Measurements from ENCODE around the gene BLID.

Gene BLID

GRCh38 chr11:122123263-122123929 is 7.4 kb upstream of the BLID start:
- no peak for DNase-seq (ENCODE audit: low spot score)
- Histone ChIP-seq H3K18ac (ENCODE audit: low read length) (no peak overlapping the region), H4K8ac (ENCODE audit: low read depth, low read length) (no peak overlapping the region), H3K27ac (replicated peaks; ENCODE audit: low read length) (no peak overlapping the region), H3K4me1 (ENCODE audit: control insufficient read depth in 2 of 2, insufficient read depth in 1 of 2, low read depth in 1 of 2, low read length in 2 of 2) (peaks cover 0 to 8% of the 10 kb centered on the region in 2 donors), H3K27me3 (ENCODE audit: control insufficient read depth in 3 of 3, insufficient read depth in 3 of 3, low read depth in 1 of 3, low read length in 3 of 3) (no peaks in the 10 kb centered on the region), H3K79me1 (ENCODE audit: low read depth, low read length) (no peaks in the 10 kb centered on the region), H2AFZ (ENCODE audit: low read length) (no peak overlapping the region), H3K9me3 (replicated peaks in 1 of 2; ENCODE audit: control insufficient read depth in 2 of 2, insufficient read depth in 1 of 2, low read depth in 1 of 2, low read length in 2 of 2) (no peaks in the 10 kb centered on the region), H3K9ac (ENCODE audit: low read depth, low read length, poor library complexity) (no peak overlapping the region), H2BK5ac (ENCODE audit: low read length) (no peak overlapping the region), H2BK12ac (ENCODE audit: low read length) (no peak overlapping the region), H2AK5ac (ENCODE audit: low read depth, low read length) (no peak overlapping the region), H3K23ac (ENCODE audit: low read depth, low read length, poor library complexity) (no peak overlapping the region), H3K36me3 (replicated peaks in 1 of 2; ENCODE audit: control insufficient read depth in 2 of 2, insufficient read depth in 2 of 2, low read length in 2 of 2) (no peaks in the 10 kb centered on the region), H2BK15ac (ENCODE audit: low read length) (no peak overlapping the region), H3K4me2 (ENCODE audit: insufficient read depth, low read length, poor library complexity, severe bottlenecking) (no peak overlapping the region), H3K4ac (ENCODE audit: low read length) (no peak overlapping the region), H4K91ac (ENCODE audit: low read depth, low read length, poor library complexity) (no peak overlapping the region), H2BK120ac (ENCODE audit: low read depth, low read length) (no peak overlapping the region), H3K4me3 (ENCODE audit: low read length in 2 of 2) (no peak overlapping the region), H3K14ac (ENCODE audit: low read length) (no peak overlapping the region)
- WGBS, 2 donors (ENCODE audit: extremely low coverage in 2 of 2, insufficient read length in 2 of 2, insufficient replicate concordance in 1 of 2), result no CpG with 5 or more reads among the region's 3 CpGs

GRCh38 chr11:122122179-122122578 is 6.2 kb upstream of the BLID start:
- no peak for DNase-seq (ENCODE audit: low spot score)
- H3K36me3 ChIP-seq (replicated peaks in 1 of 2; ENCODE audit: control insufficient read depth in 2 of 2, insufficient read depth in 2 of 2, low read length in 2 of 2), result no peaks in the 10 kb centered on the region
- no peak overlapping the region for H3K4me2 ChIP-seq (ENCODE audit: insufficient read depth, low read length, poor library complexity, severe bottlenecking)
- H4K91ac ChIP-seq (ENCODE audit: low read depth, low read length, poor library complexity), result no peak overlapping the region
- no peak overlapping the region for H3K4me3 ChIP-seq (ENCODE audit: low read length in 2 of 2)
- H2BK15ac ChIP-seq (ENCODE audit: low read length), result no peak overlapping the region
- H2BK12ac ChIP-seq (ENCODE audit: low read length), result no peak overlapping the region
- H3K4ac ChIP-seq (ENCODE audit: low read length), result no peak overlapping the region
- WGBS, 2 donors (ENCODE audit: extremely low coverage in 2 of 2, insufficient read length in 2 of 2, insufficient replicate concordance in 1 of 2), result no CpG with 5 or more reads among the region's 2 CpGs
- H3K18ac ChIP-seq (ENCODE audit: low read length), result no peak overlapping the region
- H3K23ac ChIP-seq (ENCODE audit: low read depth, low read length, poor library complexity), result no peak overlapping the region
- H3K79me1 ChIP-seq (ENCODE audit: low read depth, low read length), result no peaks in the 10 kb centered on the region
- H2AK5ac ChIP-seq (ENCODE audit: low read depth, low read length), result no peak overlapping the region
- H3K9ac ChIP-seq (ENCODE audit: low read depth, low read length, poor library complexity), result no peak overlapping the region
- peaks cover 0 to 8% of the 10 kb centered on the region in 2 donors for H3K4me1 ChIP-seq (ENCODE audit: control insufficient read depth in 2 of 2, insufficient read depth in 1 of 2, low read depth in 1 of 2, low read length in 2 of 2)
- H2BK5ac ChIP-seq (ENCODE audit: low read length), result no peak overlapping the region
- H3K9me3 ChIP-seq (replicated peaks in 1 of 2; ENCODE audit: control insufficient read depth in 2 of 2, insufficient read depth in 1 of 2, low read depth in 1 of 2, low read length in 2 of 2), result no peaks in the 10 kb centered on the region
- H4K8ac ChIP-seq (ENCODE audit: low read depth, low read length), result no peak overlapping the region
- H2AFZ ChIP-seq (ENCODE audit: low read length), result no peak overlapping the region
- H3K27me3 ChIP-seq (ENCODE audit: control insufficient read depth in 3 of 3, insufficient read depth in 3 of 3, low read depth in 1 of 3, low read length in 3 of 3), result no peaks in the 10 kb centered on the region
- no peak overlapping the region for H3K14ac ChIP-seq (ENCODE audit: low read length)
- no peak overlapping the region for H2BK120ac ChIP-seq (ENCODE audit: low read depth, low read length)
- H3K27ac ChIP-seq (replicated peaks; ENCODE audit: low read length), result no peak overlapping the region

- H3K9ac ChIP-seq (ENCODE audit: low read depth, low read length, poor library complexity), result no peak overlapping the region
- no peak overlapping the region for H2BK5ac ChIP-seq (ENCODE audit: low read length)
- no peak overlapping the region for H2BK15ac ChIP-seq (ENCODE audit: low read length)
- H3K27ac ChIP-seq (replicated peaks; ENCODE audit: low read length), result no peak overlapping the region
- no CpG with 5 or more reads among the region's 6 CpGs for WGBS, 2 donors (ENCODE audit: extremely low coverage in 2 of 2, insufficient read length in 2 of 2, insufficient replicate concordance in 1 of 2)
- H2BK120ac ChIP-seq (ENCODE audit: low read depth, low read length), result no peak overlapping the region
- no peaks in the 10 kb centered on the region for H3K9me3 ChIP-seq (replicated peaks in 1 of 2; ENCODE audit: control insufficient read depth in 2 of 2, insufficient read depth in 1 of 2, low read depth in 1 of 2, low read length in 2 of 2)
- H4K91ac ChIP-seq (ENCODE audit: low read depth, low read length, poor library complexity), result no peak overlapping the region
- H3K27me3 ChIP-seq (ENCODE audit: control insufficient read depth in 3 of 3, insufficient read depth in 3 of 3, low read depth in 1 of 3, low read length in 3 of 3), result no peaks in the 10 kb centered on the region
- H3K4me2 ChIP-seq (ENCODE audit: insufficient read depth, low read length, poor library complexity, severe bottlenecking), result no peak overlapping the region
- H3K23ac ChIP-seq (ENCODE audit: low read depth, low read length, poor library complexity), result no peak overlapping the region
- H3K4me1 ChIP-seq (ENCODE audit: control insufficient read depth in 2 of 2, insufficient read depth in 1 of 2, low read depth in 1 of 2, low read length in 2 of 2), result no peaks in the 10 kb centered on the region
- H3K18ac ChIP-seq (ENCODE audit: low read length), result no peak overlapping the region
- no peaks in the 10 kb centered on the region for H3K79me1 ChIP-seq (ENCODE audit: low read depth, low read length)
- no peak overlapping the region for H2AFZ ChIP-seq (ENCODE audit: low read length)
- no peak overlapping the region for H3K4ac ChIP-seq (ENCODE audit: low read length)
- H3K4me3 ChIP-seq (ENCODE audit: low read length in 2 of 2), result no peak overlapping the region
- no peak overlapping the region for H2BK12ac ChIP-seq (ENCODE audit: low read length)
- H4K8ac ChIP-seq (ENCODE audit: low read depth, low read length), result no peak overlapping the region
- no peak overlapping the region for H2AK5ac ChIP-seq (ENCODE audit: low read depth, low read length)
- no peaks in the 10 kb centered on the region for H3K36me3 ChIP-seq (replicated peaks in 1 of 2; ENCODE audit: control insufficient read depth in 2 of 2, insufficient read depth in 2 of 2, low read length in 2 of 2)
- H3K14ac ChIP-seq (ENCODE audit: low read length), result no peak overlapping the region
- DNase-seq (ENCODE audit: low spot score), result no peak
Observed at GRCh38 chr11:122120096-122120495, 4.1 kb upstream of the BLID start.

- H3K18ac ChIP-seq (ENCODE audit: low read length), result no peak overlapping the region
- no peaks in the 10 kb centered on the region for H3K36me3 ChIP-seq (replicated peaks in 1 of 2; ENCODE audit: control insufficient read depth in 2 of 2, insufficient read depth in 2 of 2, low read length in 2 of 2)
- no peak overlapping the region for H3K4me2 ChIP-seq (ENCODE audit: insufficient read depth, low read length, poor library complexity, severe bottlenecking)
- no peak overlapping the region for H2BK15ac ChIP-seq (ENCODE audit: low read length)
- H2BK120ac ChIP-seq (ENCODE audit: low read depth, low read length), result no peak overlapping the region
- no peak overlapping the region for H3K4ac ChIP-seq (ENCODE audit: low read length)
- H3K23ac ChIP-seq (ENCODE audit: low read depth, low read length, poor library complexity), result no peak overlapping the region
- no peaks in the 10 kb centered on the region for H3K4me1 ChIP-seq (ENCODE audit: control insufficient read depth in 2 of 2, insufficient read depth in 1 of 2, low read depth in 1 of 2, low read length in 2 of 2)
- H2BK12ac ChIP-seq (ENCODE audit: low read length), result no peak overlapping the region
- H3K9ac ChIP-seq (ENCODE audit: low read depth, low read length, poor library complexity), result no peak overlapping the region
- no peaks in the 10 kb centered on the region for H3K9me3 ChIP-seq (replicated peaks in 1 of 2; ENCODE audit: control insufficient read depth in 2 of 2, insufficient read depth in 1 of 2, low read depth in 1 of 2, low read length in 2 of 2)
- no peaks in the 10 kb centered on the region for H3K27me3 ChIP-seq (ENCODE audit: control insufficient read depth in 3 of 3, insufficient read depth in 3 of 3, low read depth in 1 of 3, low read length in 3 of 3)
- no peak overlapping the region for H4K91ac ChIP-seq (ENCODE audit: low read depth, low read length, poor library complexity)
- no peak overlapping the region for H3K27ac ChIP-seq (replicated peaks; ENCODE audit: low read length)
- no peak overlapping the region for H2BK5ac ChIP-seq (ENCODE audit: low read length)
- no peak for DNase-seq (ENCODE audit: low spot score)
- no peak overlapping the region for H4K8ac ChIP-seq (ENCODE audit: low read depth, low read length)
- no peak overlapping the region for H3K14ac ChIP-seq (ENCODE audit: low read length)
- H2AK5ac ChIP-seq (ENCODE audit: low read depth, low read length), result no peak overlapping the region
- H3K79me1 ChIP-seq (ENCODE audit: low read depth, low read length), result no peaks in the 10 kb centered on the region
- no peak overlapping the region for H2AFZ ChIP-seq (ENCODE audit: low read length)
- no peak overlapping the region for H3K4me3 ChIP-seq (ENCODE audit: low read length in 2 of 2)
Observed at GRCh38 chr11:122116591-122116990, 576 bp upstream of the BLID start.

All from neuronal stem cell (in vitro differentiated cells).